GM12878 (cell line): ENCODE data around the gene NOD1. TPM values are rescaled to one million over a fixed set of nuclear protein-coding genes. Genes with fewer than 3 reads are reported as not detected.

Experiments used
- ATAC-seq: fragments of 200-7000 bp; cut with Tn5 transposase; 3 replicates; pipeline ENCODE4 v1.9.1; 2020; ENCODE audit warnings: mild to moderate bottlenecking, moderate library complexity
- BruUV-seq: library from RNA; stranded (reverse); fragments of 400-500 nt; replicated peaks from 2 replicates; lab custom pipeline; 2021; lab: Mats Ljungman, UMichigan
- CTCF ChIA-PET: fragments of 300-600 bp; sonication (Branson Sonifier 250); formaldehyde crosslinking; extraction: SDS; loops from one replicate; lab custom pipeline; 2021; ENCODE audit warnings: inconsistent platforms; lab: Yijun Ruan, JAX
- POLR2A ChIA-PET: fragments of 350-600 bp; formaldehyde crosslinking; extraction: SDS; loops from one replicate; lab custom pipeline; 2021; ENCODE audit warnings: inconsistent platforms; lab: Charles Lee
- RAD21 ChIA-PET: fragments of 300-600 bp; sonication (Branson Sonifier 250); formaldehyde crosslinking; loops from one replicate; lab custom pipeline; 2023; ENCODE audit warnings: antibody characterized with exemption; ENCODE audit not compliant: unreplicated experiment; lab: Charles Lee
- SMC1A ChIA-PET: fragments of 300-600 bp; sonication (Branson Sonifier 250); formaldehyde crosslinking; loops from one replicate; lab custom pipeline; 2023; ENCODE audit not compliant: unreplicated experiment, uncharacterized antibody; lab: Charles Lee
- DNase-seq: peaks from one replicate; pipeline ENCODE4 v3.0.0-alpha.2; 2011; ENCODE audit warnings: low read depth, low spot score
- FAIRE-seq: peaks from 3 replicates; lab custom pipeline; 2011; peaks lifted over from hg19 to GRCh38; lab: Jason Lieb, UNC
- H2AFZ ChIP-seq: 2 replicates; pipeline ENCODE4 v1.6.0; 2011; ENCODE audit warnings: low read depth, low read length, control low read depth; ENCODE audit not compliant: control insufficient read depth
- H3K27ac ChIP-seq: 2 replicates; pipeline ENCODE4 v1.5.1; 2011; ENCODE audit warnings: control low read depth; ENCODE audit not compliant: control insufficient read depth, insufficient read depth
- H3K27me3 ChIP-seq, 2 experiments: replicated peaks in 1 of 2; 2 replicates each; pipeline versions ENCODE4 v1.6.0 to v1.6.1; 2011; ENCODE audit warnings: low read length in 1 of 2; ENCODE audit not compliant: control insufficient read depth in 2 of 2, insufficient read depth in 2 of 2
- H3K36me3 ChIP-seq, 2 experiments: 2 replicates each; pipeline ENCODE4 v1.5.1; 2011; ENCODE audit warnings: low read length in 1 of 2; ENCODE audit not compliant: control insufficient read depth in 2 of 2, insufficient read depth in 2 of 2
- H3K4me1 ChIP-seq: 2 replicates; pipeline ENCODE4 v1.6.1; 2011; ENCODE audit warnings: mild to moderate bottlenecking, low read length, moderate library complexity, mixed read lengths; ENCODE audit not compliant: control insufficient read depth, insufficient read depth
- H3K4me2 ChIP-seq: 2 replicates; pipeline ENCODE4 v1.6.0; 2011; ENCODE audit warnings: control low read depth; ENCODE audit not compliant: control insufficient read depth, insufficient read depth
- H3K4me3 ChIP-seq: fragments of 200-600 bp; sonication (generic); 2 replicates; pipeline ENCODE4 v1.5.1; 2016
- H3K79me2 ChIP-seq: 2 replicates; pipeline ENCODE4 v1.6.0; 2011; ENCODE audit warnings: low read length; ENCODE audit not compliant: control insufficient read depth, insufficient read depth
- H3K9ac ChIP-seq: 2 replicates; pipeline ENCODE4 v1.8.0; 2011; ENCODE audit warnings: low read length, control low read depth, mixed read lengths; ENCODE audit not compliant: control insufficient read depth, insufficient read depth
- H3K9me3 ChIP-seq: replicated peaks from 3 replicates; pipeline ENCODE4 v1.5.1; 2011; ENCODE audit warnings: mild to moderate bottlenecking, low read length; ENCODE audit not compliant: control insufficient read depth, insufficient read depth
- H4K20me1 ChIP-seq: 2 replicates; pipeline ENCODE4 v1.6.0; 2011; ENCODE audit not compliant: control insufficient read depth, insufficient read depth
- CBFB ChIP-seq: IDR thresholded peaks from 2 replicates; pipeline ENCODE4 v1.6.1; 2016; ENCODE audit warnings: antibody characterized with exemption, low read depth
- CHD1 ChIP-seq: IDR thresholded peaks from 2 replicates; pipeline ENCODE4 v1.6.1; 2012; ENCODE audit warnings: low read depth, low read length, improper control_type of control experiment
- E2F8 ChIP-seq: fragments of 450-650 bp; IDR thresholded peaks from 2 replicates; pipeline ENCODE4 v1.6.1; 2018; ENCODE audit warnings: mild to moderate bottlenecking, low read depth, moderate library complexity; ENCODE audit not compliant: partially characterized antibody
- IRF5 ChIP-seq: fragments of 450-650 bp; IDR thresholded peaks from 2 replicates; pipeline ENCODE4 v1.6.1; 2017; ENCODE audit warnings: borderline replicate concordance
- KAT2A ChIP-seq: conservative IDR thresholded peaks from 2 replicates; pipeline ENCODE4 v1.6.1; 2011; ENCODE audit warnings: low read depth, low read length; ENCODE audit not compliant: control insufficient read depth
- MXI1 ChIP-seq: fragments of 150-350 bp; IDR thresholded peaks from 2 replicates; pipeline ENCODE4 v1.6.1; 2011; ENCODE audit warnings: low read depth, mild to moderate bottlenecking, inconsistent platforms, low read length, improper control_type of control experiment
- NKRF ChIP-seq: fragments of 450-650 bp; conservative IDR thresholded peaks from 2 replicates; pipeline ENCODE4 v1.6.1; 2017; ENCODE audit warnings: mild to moderate bottlenecking, moderate library complexity
- PML ChIP-seq: IDR thresholded peaks from 2 replicates; pipeline ENCODE4 v1.6.1; 2012; ENCODE audit warnings: low read length, inconsistent platforms
- REST ChIP-seq: IDR thresholded peaks from 2 replicates; pipeline ENCODE4 v1.6.1; 2012; ENCODE audit warnings: mild to moderate bottlenecking, low read depth, low read length
- WRNIP1 ChIP-seq: IDR thresholded peaks from 2 replicates; pipeline ENCODE4 v1.6.1; 2011; ENCODE audit warnings: low read depth, low read length, improper control_type of control experiment, borderline replicate concordance
- WGBS: methylation state at CpG from one replicate; pipeline ENCODE4 v1.1.6; 2016; ENCODE audit warnings: low lambda C conversion rate; ENCODE audit not compliant: insufficient replicate concordance, insufficient coverage; ENCODE audit errors: missing lambda C conversion rate; 5-methylcytosine and 5-hydroxymethylcytosine counted together
- in situ Hi-C: fragments of 300-500 bp; cut with MboI; formaldehyde crosslinking; loops from 9 replicates; pipeline ENCODE4 v1.14.3; 2018; ENCODE audit warnings: mixed read lengths
- intact Hi-C: fragments of 100-400 bp; cut with micrococcal nuclease; formaldehyde crosslinking; loops from one replicate; pipeline ENCODE4 v1.14.2; 2022; ENCODE audit not compliant: unreplicated experiment
- polyA plus RNA-seq, 11 experiments: library from polyadenylated mRNA; depleted of rRNA in 4 of 11; unstranded in 6 of 11; stranded (reverse) in 5 of 11; fragments of >200 nt; fragmentation: Nextera tagmentation in 4 of 11; fragmentation: Illumina TruSeq in 1 of 11; extraction: Ambion mirVana in 4 of 11; extraction: Trizol in 1 of 11; gene quantifications; 1 replicate in 1 of 11; 2 replicates in 10 of 11; pipeline versions ENCODE4 v1.2.1 to v1.2.3, GENCODE V29; 2011 to 2016; ENCODE audit warnings: inconsistent platforms in 2 of 11, missing spikeins in 2 of 11, low read depth in 1 of 11
- total RNA-seq, 4 experiments: library from RNA; depleted of rRNA in 3 of 4; stranded (reverse); fragments of >200 nt in 3 of 4; fragmentation: Illumina TruSeq in 1 of 4; extraction: Trizol in 1 of 4; gene quantifications; 2 replicates each; pipeline versions ENCODE4 v1.2.1 to v1.2.3, GENCODE V29; 2013 to 2021

NOD1 gene
- total and polyA plus RNA-seq, 10 of the 15 experiments (the other 5 are each of a cell fraction or from before 2014, with no cell fraction given) = 1.8 to 14.6 (median 8.9) TPM

- ATAC-seq (no peak), FAIRE-seq (no peak), DNase-seq (no peak)
- H3K4me1 ChIP-seq = peaks cover 8% of the 10 kb centered on the region
- BruUV-seq = no TSS peak
- no peaks in the 10 kb centered on the region for H3K27me3 ChIP-seq
- in situ Hi-C loops (loop anchor here (5.0 kb wide), 2 partner anchors 137 to 252 kb away; no protein-coding TSS in a partner anchor), intact Hi-C loops (loop anchor here (1.0 to 5.0 kb wide), 3 partner anchors 138 to 250 kb away; no protein-coding TSS in a partner anchor)
- H3K4me3 ChIP-seq = no peak overlapping the region
- 96% methylated on average over 7 of the region's 7 CpGs for WGBS
- H2AFZ ChIP-seq = no peak overlapping the region
- no peaks in the 10 kb centered on the region for H3K79me2 ChIP-seq
- H3K4me2 ChIP-seq = no peak overlapping the region
- ChIA-PET CTCF (interaction anchor here (0.9 to 5.5 kb wide), 4 partner anchors 31 to 250 kb away, joined by 3 to 42 read pairs (median 12); no protein-coding TSS in a partner anchor), SMC1A (interaction anchor here (2.4 to 4.0 kb wide), 3 partner anchors 137 to 250 kb away, joined by 9 to 46 read pairs (median 22); no protein-coding TSS in a partner anchor), POLR2A (no interaction called here), RAD21 (no interaction called here)
- peaks cover 3% of the 10 kb centered on the region; the same call in 1 of the 3 replicates for H3K9me3 ChIP-seq
- H3K27ac ChIP-seq = no peak overlapping the region
- no peaks in the 10 kb centered on the region for H3K36me3 ChIP-seq
- no peak for TF ChIP-seq WRNIP1
- TF ChIP-seq NKRF = no peak
- TF ChIP-seq REST = no peak
- no peak for TF ChIP-seq PML
- no peak for TF ChIP-seq MXI1
- TF ChIP-seq CHD1 = no peak
- TF ChIP-seq KAT2A = no peak
- no peak for TF ChIP-seq IRF5
- TF ChIP-seq E2F8 = no peak
- TF ChIP-seq CBFB = no peak
- no peaks in the 10 kb centered on the region for H4K20me1 ChIP-seq
- H3K9ac ChIP-seq = no peak overlapping the region
Measured at GRCh38 chr7:30413864-30414263, 64.7 kb downstream of the NOD1 start.
